ENCODE measurements around the gene SFSWAP.
A peak's percentile ranks its signal among the peaks of the same experiment; 100 is the strongest.

SFSWAP gene

DNA sequence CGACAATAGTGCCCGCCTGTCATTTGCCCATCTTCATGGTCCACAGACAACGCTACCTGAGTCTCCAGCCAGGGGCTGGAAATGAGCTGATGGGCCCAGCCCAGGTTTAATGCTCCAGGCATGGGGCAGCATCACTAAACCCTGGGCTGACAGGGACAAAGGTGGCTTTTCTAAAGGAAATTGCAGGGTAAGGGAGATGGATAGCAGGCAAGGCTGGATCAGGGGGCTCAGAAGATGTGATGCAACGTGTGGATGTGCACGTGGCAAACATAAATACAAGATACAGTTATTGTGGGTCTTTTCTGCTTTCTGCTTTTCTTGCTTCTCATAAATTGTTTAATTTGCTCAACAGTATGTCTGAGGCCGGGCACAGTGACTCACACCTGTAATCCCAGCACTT is 113.6 kb downstream of the SFSWAP start:
- DNase-seq, result no peak

DNA sequence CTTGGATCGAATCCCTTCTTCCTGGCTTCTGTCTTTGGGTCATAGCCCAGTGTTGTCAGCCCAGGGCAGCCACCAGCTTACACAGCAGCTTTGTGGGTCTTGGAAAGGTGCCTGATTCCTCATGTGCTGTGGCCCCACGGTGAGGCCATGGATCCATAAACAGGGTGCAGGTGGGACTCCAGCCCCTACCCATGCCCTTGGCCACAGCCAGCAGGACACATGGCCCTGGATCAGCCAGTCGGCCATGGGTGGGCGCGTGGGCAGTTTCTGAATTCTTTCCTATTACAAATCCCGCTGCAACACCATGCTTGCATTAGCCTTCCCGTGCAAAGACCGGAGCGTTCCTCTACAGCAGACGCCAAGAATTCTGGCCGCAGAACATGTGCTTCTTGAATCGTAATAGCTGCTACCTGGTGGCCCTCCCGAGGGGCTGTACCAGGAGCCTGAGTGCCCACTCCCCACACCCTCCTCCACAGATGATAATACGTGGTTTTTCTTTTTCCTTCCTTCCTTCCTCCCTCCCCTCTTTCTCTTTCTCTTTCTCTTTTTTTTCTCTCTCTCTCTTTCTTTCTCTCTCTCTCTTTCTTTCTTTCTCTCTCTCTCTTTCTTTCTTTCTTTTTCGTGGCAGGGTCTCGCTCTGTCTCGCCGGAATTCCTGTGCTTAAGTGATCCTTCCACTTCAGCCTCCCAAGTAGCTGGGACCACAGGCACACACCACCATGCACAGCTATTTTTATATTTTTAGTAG is 114.4 kb downstream of the SFSWAP start:
- no peak for DNase-seq

DNA sequence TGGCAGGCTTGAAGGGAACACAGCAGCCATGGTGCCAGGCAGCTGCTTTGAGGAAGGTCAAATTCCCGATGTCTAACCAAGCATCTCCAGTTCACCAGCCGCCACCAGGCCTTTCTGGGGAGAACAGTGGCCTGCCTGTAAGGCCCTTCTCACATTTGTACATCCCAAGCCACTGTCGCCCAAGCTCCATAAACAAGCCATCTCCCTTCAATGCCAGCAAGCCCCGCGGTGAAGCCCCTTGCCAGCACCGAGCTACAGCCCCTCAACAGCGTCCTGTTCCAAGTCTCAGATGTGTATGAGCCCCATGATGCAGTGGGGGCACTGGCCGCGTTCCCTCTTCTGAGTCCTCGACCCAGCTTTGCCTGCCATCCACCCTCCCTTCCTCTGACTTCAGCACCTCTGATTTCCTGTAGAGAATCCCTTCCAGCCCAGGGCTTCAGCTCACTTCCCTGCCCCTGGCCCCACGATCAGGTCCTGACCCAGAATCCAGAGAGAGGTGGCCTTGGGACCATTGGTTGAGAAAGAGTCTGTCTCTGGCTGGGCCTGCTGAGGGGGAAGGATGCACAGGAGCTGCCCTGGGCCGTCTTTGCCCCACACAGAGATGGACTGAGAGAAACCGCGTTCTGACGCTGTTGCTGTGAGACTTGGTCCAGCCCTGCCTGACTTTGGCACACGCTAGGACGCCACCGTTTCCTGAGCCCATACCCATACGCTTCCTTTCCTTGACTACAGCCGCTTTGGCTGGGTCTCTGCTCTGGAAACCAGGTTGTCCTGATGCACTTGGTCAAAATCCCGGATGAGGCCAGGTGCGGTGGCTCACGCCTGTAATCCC is 115.4 kb downstream of the SFSWAP start:
- DNase-seq, result no peak

GRCh38 chr12:131827961-131828534 is 117.2 kb downstream of the SFSWAP start, which contains the start of gene MMP17:
Gene MMP17, plus strand, starts transcription at chr12:131828393. Its CDS starts 102 bp downstream, at chr12:131828495.
- peak; percentile 31 to 50 for DNase-seq

DNA sequence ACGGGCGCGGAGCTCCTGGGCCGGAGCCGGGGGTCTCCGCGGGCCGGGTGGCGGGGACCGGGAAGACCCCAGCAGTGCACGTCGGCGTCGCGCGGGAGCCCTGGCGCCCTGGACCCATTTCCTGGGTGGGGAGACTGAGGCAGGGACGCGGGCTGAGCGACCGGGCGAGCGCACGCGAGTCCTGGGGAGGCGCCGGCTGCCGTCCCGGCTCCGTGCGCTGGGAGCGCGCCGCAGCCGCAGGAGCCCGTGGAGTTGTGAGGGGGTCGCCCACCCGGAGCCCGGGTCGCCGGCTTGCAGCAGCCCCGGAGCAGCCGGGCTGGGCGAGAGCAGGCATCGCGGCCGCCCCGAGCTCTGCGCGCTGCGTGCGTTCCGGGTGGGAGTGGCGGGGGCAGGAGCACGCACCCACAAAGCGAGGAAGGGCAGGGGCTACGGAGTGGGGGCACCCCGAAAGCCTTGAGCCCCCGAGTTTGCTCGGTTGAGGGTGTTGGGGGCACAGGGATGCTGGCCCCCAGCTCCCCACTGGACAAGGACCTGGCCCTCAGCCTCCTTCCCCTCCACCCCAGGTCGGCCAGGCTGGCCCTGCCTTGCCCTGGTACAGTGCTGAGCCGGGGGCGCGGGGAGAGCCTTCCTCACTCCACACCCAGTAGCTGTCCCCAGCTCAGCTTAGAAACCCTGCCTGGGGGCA is 117.9 kb downstream of the SFSWAP start:
- DNase-seq, result peak in 1 of 2 experiments; percentile 52

DNA sequence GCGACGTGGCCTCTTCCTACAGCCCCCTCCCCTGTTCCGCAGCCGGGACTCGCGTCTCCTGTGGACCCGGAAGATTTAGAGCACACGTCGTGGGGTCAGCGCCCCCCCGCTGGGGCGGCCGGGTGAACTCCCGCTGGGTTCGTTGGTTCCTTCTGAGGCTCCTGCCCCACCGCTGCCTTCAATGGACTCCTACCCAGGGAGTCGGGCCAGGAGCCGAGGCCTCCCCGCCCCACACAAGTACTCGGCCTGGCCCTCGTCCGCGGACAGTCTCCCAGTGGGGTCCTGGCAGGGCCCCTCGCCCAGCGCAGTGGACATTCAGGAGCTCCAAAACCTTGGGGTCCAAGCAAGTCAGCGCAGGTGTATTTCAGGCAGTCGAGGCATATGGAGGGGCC is 118.5 kb downstream of the SFSWAP start:
- DNase-seq, result peak in 1 of 2 experiments; percentile 52

GRCh38 chr12:131829791-131830334 is 119.0 kb downstream of the SFSWAP start:
- DNase-seq, result no peak

DNA sequence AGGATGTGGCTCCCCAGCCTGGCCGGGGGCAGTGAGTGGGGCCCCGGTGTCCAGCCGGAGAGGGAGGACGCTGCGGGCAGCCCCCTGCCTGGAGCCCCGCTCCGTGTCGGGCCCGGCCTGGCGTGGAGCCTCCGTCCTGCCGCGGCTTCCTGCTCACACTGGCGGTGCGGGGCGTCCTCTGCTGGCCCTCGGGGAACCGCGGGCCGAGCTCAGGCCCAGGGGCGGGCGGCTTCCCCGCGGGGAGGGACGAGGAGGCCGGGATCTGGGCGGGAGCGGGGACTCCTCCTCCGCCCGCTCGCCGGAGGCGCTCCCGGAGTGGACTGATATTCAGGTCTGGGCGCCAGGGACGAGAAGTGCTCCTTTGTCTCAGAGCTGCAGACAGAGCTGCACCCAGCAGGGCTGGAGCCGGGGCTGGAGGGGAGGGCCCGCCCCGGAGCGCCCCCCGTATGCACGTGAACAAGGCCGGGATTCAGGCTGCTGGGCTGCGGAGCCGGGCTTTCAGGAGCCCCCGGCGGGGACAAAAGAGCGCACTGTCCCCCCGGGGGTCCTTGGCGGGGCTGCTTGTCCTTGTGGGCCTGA is 119.5 kb downstream of the SFSWAP start:
- peak; percentile 35 to 40 for DNase-seq

DNA sequence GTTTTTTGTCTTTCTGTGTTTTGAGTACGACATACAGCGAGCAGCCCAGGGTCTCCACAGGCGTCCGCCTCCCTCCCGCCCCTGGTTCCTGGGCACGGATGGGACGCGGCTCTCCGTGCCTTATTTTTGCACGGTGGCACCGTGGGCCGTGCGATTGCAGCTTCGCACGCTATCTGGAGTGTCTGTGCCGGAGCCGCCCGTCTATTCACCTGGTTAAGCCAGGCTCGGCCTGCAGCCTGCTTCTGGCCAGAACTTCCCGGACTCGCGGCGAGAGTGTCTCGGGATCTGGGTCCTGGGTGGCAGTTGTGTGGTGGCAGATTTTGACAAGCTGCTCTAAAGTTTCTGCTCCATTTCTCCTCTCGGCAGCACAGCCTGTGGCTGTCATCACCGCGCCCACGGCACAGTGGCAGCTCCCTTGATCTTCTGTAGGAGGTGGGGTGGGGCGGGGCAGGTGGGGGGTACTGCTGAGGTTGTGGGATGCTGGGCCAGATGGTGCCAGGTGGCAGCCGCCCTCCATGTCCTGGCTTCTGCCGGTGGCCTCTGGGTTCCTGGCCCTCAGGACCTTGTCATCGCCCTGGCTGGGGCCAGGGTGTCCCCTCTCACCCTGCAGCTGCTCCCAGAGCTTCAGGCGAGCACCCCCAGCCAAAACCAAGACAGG is 120.2 kb downstream of the SFSWAP start:
- DNase-seq, result peak; percentile 1 to 29

DNA sequence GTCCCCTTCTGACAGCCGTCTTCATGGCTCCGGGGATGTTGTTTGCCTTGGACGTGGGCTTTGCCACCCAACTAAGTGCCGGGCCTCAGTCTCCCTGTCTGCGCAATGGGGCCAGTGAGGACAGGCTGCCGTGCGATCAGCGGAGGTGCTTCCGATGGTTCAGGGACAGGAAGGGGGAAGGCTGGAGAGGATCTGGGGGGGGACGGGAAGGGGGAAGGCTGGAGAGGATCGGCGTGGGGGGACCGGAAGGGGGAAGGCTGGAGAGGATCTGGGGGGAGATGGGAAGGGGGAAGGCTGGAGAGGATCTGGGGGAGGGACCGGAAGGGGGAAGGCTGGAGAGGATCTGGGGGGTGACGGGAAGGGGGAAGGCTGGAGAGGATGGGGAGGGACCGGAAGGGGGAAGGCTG is 120.7 kb downstream of the SFSWAP start:
- no peak for DNase-seq

DNA sequence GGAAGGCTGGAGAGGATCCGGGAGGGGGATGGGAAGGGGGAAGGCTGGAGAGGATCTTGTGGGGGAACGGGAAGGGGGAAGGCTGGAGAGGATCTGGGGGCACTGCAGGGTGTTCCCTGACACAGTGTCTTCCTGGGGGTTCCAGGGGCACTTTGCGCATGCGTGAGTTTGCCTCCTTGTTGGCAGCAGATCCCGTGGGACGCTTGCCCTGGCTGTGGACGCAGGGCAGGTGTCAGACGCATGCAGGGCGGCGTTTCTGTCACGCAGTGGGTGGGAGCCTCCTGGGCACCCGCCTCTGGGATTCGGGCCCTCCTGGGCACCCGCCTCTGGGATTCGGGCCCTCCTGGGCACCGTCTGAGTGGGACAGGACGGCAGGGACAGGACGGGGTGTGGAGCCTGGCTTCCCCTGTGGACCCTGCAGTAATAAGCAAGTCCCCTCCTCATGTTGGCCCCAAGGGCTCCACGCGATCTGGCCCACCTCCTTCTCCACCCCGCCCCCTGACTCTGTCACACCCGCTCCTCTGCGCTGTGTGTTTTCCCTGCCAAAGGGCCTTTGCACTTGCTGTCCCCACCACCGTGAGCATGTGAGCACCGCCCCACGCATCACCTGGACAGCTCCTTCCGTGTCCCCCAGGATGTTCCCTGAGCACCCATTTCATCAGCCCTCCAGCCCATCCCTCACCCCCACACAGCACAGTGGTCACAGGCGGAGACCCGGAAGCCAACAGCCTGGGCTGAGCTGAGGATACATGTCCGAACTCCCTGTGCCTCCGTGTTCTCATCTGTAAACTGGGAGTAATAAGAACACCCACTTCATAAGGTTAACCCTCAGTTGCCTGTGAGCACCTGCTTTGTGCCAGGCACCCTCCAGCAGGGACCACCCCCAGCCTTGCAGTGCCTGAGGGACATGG is 121.7 kb downstream of the SFSWAP start:
- DNase-seq, result no peak

DNA sequence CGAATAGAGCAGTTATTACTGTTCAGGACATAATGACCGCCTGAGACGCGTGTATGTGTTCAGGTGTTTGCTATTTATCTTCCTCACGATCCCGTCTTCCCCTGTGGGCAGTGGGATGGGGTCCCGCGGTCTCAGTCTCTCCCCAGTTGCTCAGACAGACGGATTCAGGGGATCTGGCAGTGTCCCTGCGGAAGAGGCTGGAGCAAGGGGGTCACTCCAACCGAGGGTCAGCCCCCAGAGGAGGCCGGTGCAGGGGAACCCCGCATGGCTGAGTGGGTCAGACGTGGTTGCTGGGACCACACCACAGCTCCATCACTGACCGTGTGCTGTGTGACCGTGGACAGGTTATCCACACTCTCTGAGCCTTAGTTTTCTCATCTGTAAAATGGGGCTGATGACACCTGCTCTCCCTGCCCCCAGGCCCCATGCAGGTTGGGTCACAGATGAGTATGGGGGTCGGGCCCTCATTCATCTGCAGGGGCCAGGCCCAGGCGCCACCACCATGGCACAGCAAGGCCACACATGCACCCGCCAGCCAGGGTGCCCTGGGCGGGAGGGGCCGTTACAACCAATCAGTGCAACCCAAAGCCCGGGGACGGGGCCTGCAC is 122.5 kb downstream of the SFSWAP start:
- no peak for DNase-seq

GRCh38 chr12:131833896-131834641 is 123.2 kb downstream of the SFSWAP start:
- DNase-seq, result peak; percentile 26 to 45

- DNase-seq, result no peak
These were observed 124.1 kb downstream of the SFSWAP start for GRCh38 chr12:131834798-131835615.

DNA sequence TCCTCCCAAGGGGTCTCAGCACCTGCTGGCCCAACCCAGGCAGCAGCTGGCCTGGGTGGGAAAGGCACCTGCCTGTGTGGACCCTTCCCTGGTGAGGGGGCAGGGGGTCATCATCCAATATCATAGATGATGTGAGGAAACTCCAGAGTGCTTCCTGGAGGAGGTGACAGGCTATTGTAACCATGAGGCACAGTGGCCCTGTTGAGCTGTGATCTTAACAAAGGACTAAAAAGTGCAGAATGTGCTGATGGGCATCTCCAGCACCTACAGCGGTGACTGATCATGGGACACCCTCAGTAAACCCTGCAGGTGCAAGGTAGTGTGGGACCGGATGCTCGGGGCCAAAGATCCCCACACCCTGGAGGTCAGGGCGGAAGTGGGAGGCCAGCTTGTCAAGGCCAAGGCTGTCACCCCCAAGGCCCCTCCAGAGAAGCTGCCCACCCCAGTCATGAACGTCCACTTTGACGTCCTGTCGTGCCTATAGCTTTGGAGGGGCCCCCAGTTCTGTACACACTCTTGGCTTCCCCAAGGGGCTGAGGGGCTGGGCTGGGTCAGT is 124.8 kb downstream of the SFSWAP start:
- no peak for DNase-seq

GRCh38 chr12:131836193-131836592 is 125.3 kb downstream of the SFSWAP start:
- DNase-seq, result no peak

- DNase-seq, result no peak
These were observed 126.0 kb downstream of the SFSWAP start for GRCh38 chr12:131836714-131837397.
